GM12878 (cell line): ENCODE results near the gene NKAIN1. TPM values are rescaled to one million over a fixed set of nuclear protein-coding genes. Genes with fewer than 3 reads are reported as not detected.

Experiments
- ATAC-seq: fragments of 200-7000 bp; cut with Tn5 transposase; 3 replicates; pipeline ENCODE4 v1.9.1; 2020; ENCODE audit warnings: mild to moderate bottlenecking, moderate library complexity
- BruUV-seq: library from RNA; stranded (reverse); fragments of 400-500 nt; replicated peaks from 2 replicates; lab custom pipeline; 2021; lab: Mats Ljungman, UMichigan
- CTCF ChIA-PET: fragments of 300-600 bp; sonication (Branson Sonifier 250); formaldehyde crosslinking; extraction: SDS; loops from one replicate; lab custom pipeline; 2021; ENCODE audit warnings: inconsistent platforms; lab: Yijun Ruan, JAX
- POLR2A ChIA-PET: fragments of 350-600 bp; formaldehyde crosslinking; extraction: SDS; loops from one replicate; lab custom pipeline; 2021; ENCODE audit warnings: inconsistent platforms; lab: Charles Lee
- RAD21 ChIA-PET: fragments of 300-600 bp; sonication (Branson Sonifier 250); formaldehyde crosslinking; loops from one replicate; lab custom pipeline; 2023; ENCODE audit warnings: antibody characterized with exemption; ENCODE audit not compliant: unreplicated experiment; lab: Charles Lee
- SMC1A ChIA-PET: fragments of 300-600 bp; sonication (Branson Sonifier 250); formaldehyde crosslinking; loops from one replicate; lab custom pipeline; 2023; ENCODE audit not compliant: unreplicated experiment, uncharacterized antibody; lab: Charles Lee
- DNase-seq: peaks from one replicate; pipeline ENCODE4 v3.0.0-alpha.2; 2011; ENCODE audit warnings: low read depth, low spot score
- FAIRE-seq: peaks from 3 replicates; lab custom pipeline; 2011; peaks lifted over from hg19 to GRCh38; lab: Jason Lieb, UNC
- H2AFZ ChIP-seq: 2 replicates; pipeline ENCODE4 v1.6.0; 2011; ENCODE audit warnings: low read depth, low read length, control low read depth; ENCODE audit not compliant: control insufficient read depth
- H3K27ac ChIP-seq: 2 replicates; pipeline ENCODE4 v1.5.1; 2011; ENCODE audit warnings: control low read depth; ENCODE audit not compliant: control insufficient read depth, insufficient read depth
- H3K27me3 ChIP-seq, 2 experiments: replicated peaks in 1 of 2; 2 replicates each; pipeline versions ENCODE4 v1.6.0 to v1.6.1; 2011; ENCODE audit warnings: low read length in 1 of 2; ENCODE audit not compliant: control insufficient read depth in 2 of 2, insufficient read depth in 2 of 2
- H3K36me3 ChIP-seq, 2 experiments: 2 replicates each; pipeline ENCODE4 v1.5.1; 2011; ENCODE audit warnings: low read length in 1 of 2; ENCODE audit not compliant: control insufficient read depth in 2 of 2, insufficient read depth in 2 of 2
- H3K4me1 ChIP-seq: 2 replicates; pipeline ENCODE4 v1.6.1; 2011; ENCODE audit warnings: mild to moderate bottlenecking, low read length, moderate library complexity, mixed read lengths; ENCODE audit not compliant: control insufficient read depth, insufficient read depth
- H3K4me2 ChIP-seq: 2 replicates; pipeline ENCODE4 v1.6.0; 2011; ENCODE audit warnings: control low read depth; ENCODE audit not compliant: control insufficient read depth, insufficient read depth
- H3K4me3 ChIP-seq: fragments of 200-600 bp; sonication (generic); 2 replicates; pipeline ENCODE4 v1.5.1; 2016
- H3K79me2 ChIP-seq: 2 replicates; pipeline ENCODE4 v1.6.0; 2011; ENCODE audit warnings: low read length; ENCODE audit not compliant: control insufficient read depth, insufficient read depth
- H3K9ac ChIP-seq: 2 replicates; pipeline ENCODE4 v1.8.0; 2011; ENCODE audit warnings: low read length, control low read depth, mixed read lengths; ENCODE audit not compliant: control insufficient read depth, insufficient read depth
- H3K9me3 ChIP-seq: replicated peaks from 3 replicates; pipeline ENCODE4 v1.5.1; 2011; ENCODE audit warnings: mild to moderate bottlenecking, low read length; ENCODE audit not compliant: control insufficient read depth, insufficient read depth
- H4K20me1 ChIP-seq: 2 replicates; pipeline ENCODE4 v1.6.0; 2011; ENCODE audit not compliant: control insufficient read depth, insufficient read depth
- BACH1 ChIP-seq: fragments of 450-650 bp; IDR thresholded peaks from 2 replicates; pipeline ENCODE4 v1.6.1; 2017; ENCODE audit warnings: mild to moderate bottlenecking, borderline replicate concordance
- BHLHE40 ChIP-seq, 2 experiments: fragments of 450-650 bp in 1 of 2; IDR thresholded peaks; 2 replicates each; pipeline ENCODE4 v1.6.1; 2011 to 2017; ENCODE audit warnings: low read depth in 2 of 2, borderline replicate concordance in 1 of 2, improper control_type of control experiment in 1 of 2, low read length in 1 of 2, mild to moderate bottlenecking in 1 of 2
- CHD4 ChIP-seq: fragments of 200-600 bp; sonication (generic); IDR thresholded peaks from 2 replicates; pipeline ENCODE4 v1.6.1; 2016; ENCODE audit warnings: mild to moderate bottlenecking
- CUX1 ChIP-seq: IDR thresholded peaks from 2 replicates; pipeline ENCODE4 v1.6.1; 2012; ENCODE audit warnings: improper control_type of control experiment, low read depth, low read length; ENCODE audit not compliant: insufficient replicate concordance
- EGR1 ChIP-seq, 2 experiments: IDR thresholded peaks; 1 replicate in 1 of 2; 2 replicates in 1 of 2; pipeline ENCODE4 v1.6.1; 2011 to 2012; ENCODE audit warnings: low read depth in 2 of 2, low read length in 2 of 2, borderline replicate concordance in 1 of 2, mild to moderate bottlenecking in 1 of 2, moderate library complexity in 1 of 2
- HDGF ChIP-seq: fragments of 450-650 bp; IDR thresholded peaks from 2 replicates; pipeline ENCODE4 v1.6.1; 2016; ENCODE audit warnings: antibody characterized with exemption
- MEF2A ChIP-seq: IDR thresholded peaks from 2 replicates; pipeline ENCODE4 v1.6.1; 2011; ENCODE audit warnings: low read depth, mild to moderate bottlenecking, low read length, moderate library complexity; ENCODE audit not compliant: insufficient read depth
- MEF2B ChIP-seq: fragments of 450-650 bp; IDR thresholded peaks from 2 replicates; pipeline ENCODE4 v1.6.1; 2018; ENCODE audit warnings: mild to moderate bottlenecking, moderate library complexity; ENCODE audit not compliant: partially characterized antibody, poor library complexity, severe bottlenecking
- NFIC ChIP-seq: IDR thresholded peaks from 2 replicates; pipeline ENCODE4 v1.6.1; 2012; ENCODE audit warnings: low read depth, mild to moderate bottlenecking, inconsistent platforms, low read length, moderate library complexity
- SRF ChIP-seq, 2 experiments: IDR thresholded peaks; 2 replicates each; pipeline ENCODE4 v1.6.1; 2011; ENCODE audit warnings: low read depth in 2 of 2, low read length in 2 of 2, mild to moderate bottlenecking in 1 of 2, moderate library complexity in 1 of 2
- TBL1XR1 ChIP-seq: IDR thresholded peaks from 2 replicates; pipeline ENCODE4 v1.6.1; 2012; ENCODE audit warnings: low read depth, low read length, improper control_type of control experiment
- YY1 ChIP-seq: IDR thresholded peaks from 2 replicates; pipeline ENCODE4 v1.6.1; 2011; ENCODE audit warnings: low read depth, mild to moderate bottlenecking, low read length
- ZBTB4 ChIP-seq: fragments of 450-650 bp; formaldehyde crosslinking; IDR thresholded peaks from 2 replicates; pipeline ENCODE4 v1.4.0; 2022; ENCODE audit warnings: mild to moderate bottlenecking, moderate library complexity
- ZNF24 ChIP-seq: fragments of 450-650 bp; IDR thresholded peaks from 2 replicates; pipeline ENCODE4 v1.6.1; 2017; ENCODE audit warnings: antibody characterized with exemption, mild to moderate bottlenecking
- ZNF384 ChIP-seq: IDR thresholded peaks from 2 replicates; pipeline ENCODE4 v1.6.1; 2012; ENCODE audit warnings: low read depth, mild to moderate bottlenecking, low read length, improper control_type of control experiment, borderline replicate concordance
- ZNF622 ChIP-seq: fragments of 450-650 bp; IDR thresholded peaks from 2 replicates; pipeline ENCODE4 v1.6.1; 2017; ENCODE audit warnings: mild to moderate bottlenecking, inconsistent platforms
- WGBS: methylation state at CpG from one replicate; pipeline ENCODE4 v1.1.6; 2016; ENCODE audit warnings: low lambda C conversion rate; ENCODE audit not compliant: insufficient replicate concordance, insufficient coverage; ENCODE audit errors: missing lambda C conversion rate; 5-methylcytosine and 5-hydroxymethylcytosine counted together
- in situ Hi-C: fragments of 300-500 bp; cut with MboI; formaldehyde crosslinking; loops from 9 replicates; pipeline ENCODE4 v1.14.3; 2018; ENCODE audit warnings: mixed read lengths
- intact Hi-C: fragments of 100-400 bp; cut with micrococcal nuclease; formaldehyde crosslinking; loops from one replicate; pipeline ENCODE4 v1.14.2; 2022; ENCODE audit not compliant: unreplicated experiment
- polyA plus RNA-seq, 11 experiments: library from polyadenylated mRNA; depleted of rRNA in 4 of 11; unstranded in 6 of 11; stranded (reverse) in 5 of 11; fragments of >200 nt; fragmentation: Nextera tagmentation in 4 of 11; fragmentation: Illumina TruSeq in 1 of 11; extraction: Ambion mirVana in 4 of 11; extraction: Trizol in 1 of 11; gene quantifications; 1 replicate in 1 of 11; 2 replicates in 10 of 11; pipeline versions ENCODE4 v1.2.1 to v1.2.3, GENCODE V29; 2011 to 2016; ENCODE audit warnings: inconsistent platforms in 2 of 11, missing spikeins in 2 of 11, low read depth in 1 of 11
- total RNA-seq, 4 experiments: library from RNA; depleted of rRNA in 3 of 4; stranded (reverse); fragments of >200 nt in 3 of 4; fragmentation: Illumina TruSeq in 1 of 4; extraction: Trizol in 1 of 4; gene quantifications; 2 replicates each; pipeline versions ENCODE4 v1.2.1 to v1.2.3, GENCODE V29; 2013 to 2021

The NKAIN1 gene
- total and polyA plus RNA-seq, 10 of the 15 experiments (the other 5 are each of a cell fraction or from before 2014, with no cell fraction given) = not detected

- TF ChIP-seq ZBTB4 (CRISPR knock-in tag) (no peak), HDGF (no peak), ZNF24 (no peak), TBL1XR1 (no peak), YY1 (no peak), ZNF622 (no peak), MEF2A (no peak), BACH1 (no peak)
Observed at GRCh38 chr1:31170486-31170735, 69.3 kb downstream of the NKAIN1 start (continued).

- H3K27ac ChIP-seq = no peak overlapping the region
- ChIA-PET RAD21 (no interaction called here), POLR2A (interaction anchor here (0.6 to 0.7 kb wide), 2 partner anchors 207 to 255 kb away, joined by 3 to 4 read pairs; no protein-coding TSS in a partner anchor), SMC1A (interaction anchor here (0.6 kb wide), 1 partner anchor 1316 kb away, joined by 3 read pairs; no protein-coding TSS in a partner anchor), CTCF (interaction anchor here (0.6 to 3.7 kb wide), 2 partner anchors 15 to 478 kb away, joined by 4 to 15 read pairs; partner anchors contain the start of gene PEF1)
- no peaks in the 10 kb centered on the region for H3K9me3 ChIP-seq
- peaks cover 4% of the 10 kb centered on the region for H3K4me1 ChIP-seq
- H3K4me3 ChIP-seq = no peak overlapping the region
- H3K79me2 ChIP-seq = no peaks in the 10 kb centered on the region
- no peak overlapping the region for H2AFZ ChIP-seq
- no peaks in the 10 kb centered on the region for H3K36me3 ChIP-seq
- ATAC-seq (no peak), DNase-seq (no peak), FAIRE-seq (no peak)
- no peaks in the 10 kb centered on the region; a peak in 1 of 4 replicates for H3K27me3 ChIP-seq
- intact Hi-C loops = no loop called here
- no peak overlapping the region for H3K9ac ChIP-seq
- in situ Hi-C loops = no loop called here
- 32% methylated on average over 8 of the region's 8 CpGs for WGBS
- no peaks in the 10 kb centered on the region for H4K20me1 ChIP-seq
- no TSS peak for BruUV-seq
- no peak overlapping the region for H3K4me2 ChIP-seq
- TF ChIP-seq ZNF384 (no peak), EGR1 (IDR thresholded peaks at IDR 0.05; ENCODE audit: borderline replicate concordance in 1 of 2, low read depth in 2 of 2, low read length in 2 of 2) (no peak), CUX1 (no peak), MEF2B (no peak), BHLHE40 (IDR thresholded peaks at IDR 0.05; ENCODE audit: borderline replicate concordance in 1 of 2, low read depth in 2 of 2, low read length in 1 of 2) (no peak), NFIC (no peak), SRF (IDR thresholded peaks at IDR 0.05; ENCODE audit: low read depth in 2 of 2, low read length in 2 of 2) (no peak), CHD4 (no peak), MEF2A (no peak), HDGF (no peak)
Observed at GRCh38 chr1:31166462-31166861, 73.2 kb downstream of the NKAIN1 start.
